CD1c-positive myeloid dendritic cell (primary cell): Measurements from ENCODE around the gene F2R.
"Not testable (repeated sequence)": the region's sequence is repeated elsewhere in the genome, so short reads cannot be mapped to it uniquely, and the experiment has no call there.

Source experiments
- DNase-seq: peaks from one replicate; pipeline ENCODE4 v3.0.0-alpha.2; 2016; ENCODE audit errors: extremely low spot score

The F2R gene

GRCh38 chr5:76755779-76756637 lies 40.1 kb downstream of the F2R start:
- no peak for DNase-seq

DNA sequence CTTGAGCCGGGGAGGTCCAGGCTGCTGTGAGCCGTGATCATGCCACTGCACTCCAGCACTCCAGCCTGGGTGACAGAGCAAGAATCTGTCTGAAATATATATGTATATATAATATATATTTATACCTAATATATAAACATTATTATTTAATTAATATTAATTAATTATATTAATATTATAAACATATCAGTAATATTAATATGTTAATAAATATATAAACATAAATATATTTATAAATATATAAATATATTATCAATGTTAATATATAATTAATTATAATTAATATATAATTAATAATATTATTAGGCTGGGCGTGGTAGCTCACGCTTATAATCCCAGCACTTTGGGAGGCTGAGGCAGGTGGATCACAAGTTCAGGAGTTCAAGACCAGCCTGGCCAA lies 41.1 kb downstream of the F2R start:
- no peak for DNase-seq

DNA sequence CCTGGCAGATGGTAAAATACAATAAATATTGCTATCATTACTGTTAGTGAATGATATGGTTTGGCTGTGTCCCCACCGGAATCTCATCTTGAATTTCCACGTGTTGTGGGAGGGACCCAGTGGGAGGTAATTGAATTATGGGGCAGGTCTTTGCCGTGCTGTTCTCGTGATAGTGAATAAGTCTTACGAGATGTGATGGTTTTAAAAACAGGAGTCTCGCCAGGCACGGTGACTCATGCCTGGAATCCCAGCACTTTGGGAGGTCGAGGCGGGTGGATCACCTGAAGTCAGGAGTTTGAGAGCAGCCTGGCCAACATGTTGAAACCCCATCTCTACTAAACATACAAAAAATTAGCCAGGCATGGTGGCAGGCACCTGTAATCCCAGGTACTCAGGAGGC lies 45.2 kb downstream of the F2R start:
- DNase-seq: not testable (repeated sequence)

GRCh38 chr5:76762484-76762883 lies 46.6 kb downstream of the F2R start:
- DNase-seq: no peak

DNA sequence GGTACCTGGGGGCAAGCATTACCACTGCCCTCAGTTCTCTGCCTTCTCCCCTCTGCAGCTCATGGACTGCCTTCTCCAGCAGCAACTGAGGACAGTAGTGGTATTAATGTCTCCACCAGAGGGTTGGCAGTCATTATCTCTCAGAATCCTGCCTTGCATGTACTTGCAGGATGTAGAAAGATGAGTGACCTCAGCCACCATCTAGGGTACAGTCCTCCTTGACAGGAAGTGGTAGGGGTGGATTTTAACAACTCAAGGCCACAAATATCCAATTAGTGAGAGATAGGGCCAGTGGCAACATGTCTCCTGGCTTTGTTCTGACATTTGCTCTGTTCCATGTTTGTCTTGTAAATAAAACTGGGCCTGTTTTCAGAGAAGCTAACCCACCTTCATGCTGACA lies 47.2 kb downstream of the F2R start:
- DNase-seq: no peak

DNA sequence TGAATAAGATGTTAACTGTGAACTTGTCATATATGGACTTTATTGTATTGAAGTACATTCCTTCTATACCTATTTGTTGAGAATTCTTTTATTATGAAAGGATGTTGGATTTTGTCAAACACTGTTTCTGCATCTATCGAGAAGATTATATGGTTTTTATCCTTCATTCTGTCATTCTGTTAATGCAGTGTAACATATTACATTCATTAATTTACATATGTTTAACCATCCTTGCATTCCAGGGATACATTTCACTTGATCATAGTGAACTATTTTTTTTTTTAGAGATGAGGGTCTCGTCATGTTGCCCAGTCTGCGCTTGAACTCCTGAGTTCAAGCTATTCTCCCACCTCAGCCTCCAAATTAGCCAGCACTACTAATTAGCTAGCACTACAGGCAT lies 48.4 kb downstream of the F2R start:
- DNase-seq: no peak

DNA sequence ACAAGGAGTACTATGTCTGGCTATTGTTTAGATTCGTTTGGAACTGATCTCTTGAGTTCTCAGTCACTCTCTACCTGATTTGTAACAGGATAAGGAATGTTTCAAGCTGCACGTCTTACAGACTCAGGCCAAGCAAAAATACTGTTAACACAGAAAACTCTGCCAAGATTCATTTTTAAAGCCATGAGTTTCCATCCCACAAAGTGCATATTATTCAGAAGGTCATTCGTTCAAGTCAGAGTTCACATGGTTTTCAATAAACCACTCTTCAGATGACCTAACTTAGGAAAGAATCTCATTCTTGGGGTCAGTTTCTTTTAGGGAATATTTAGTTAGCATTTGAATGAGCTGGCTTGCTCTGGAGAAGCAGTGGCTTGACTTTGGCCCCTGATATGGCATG lies 49.3 kb downstream of the F2R start:
- no peak for DNase-seq

DNA sequence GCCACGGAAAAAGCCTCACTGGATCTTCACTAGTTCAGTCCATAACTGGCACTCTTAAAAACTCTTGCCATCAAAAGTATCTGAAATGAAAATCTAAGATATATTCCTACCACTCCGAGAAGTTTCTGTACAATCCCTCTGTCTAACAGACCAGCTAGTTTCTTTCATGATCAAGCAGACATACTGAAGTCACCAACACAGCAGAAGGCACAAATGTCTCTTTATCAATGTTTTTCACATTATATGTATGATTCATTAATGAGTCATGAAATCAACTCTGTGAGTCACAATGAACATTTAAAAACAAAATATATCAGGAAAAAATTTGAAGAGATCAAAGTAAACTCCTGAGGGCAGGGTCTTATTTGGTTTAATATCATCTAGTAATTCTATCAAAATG lies 50.8 kb downstream of the F2R start:
- DNase-seq: no peak

GRCh38 chr5:76771041-76771440 lies 55.1 kb downstream of the F2R start:
- not testable (repeated sequence) for DNase-seq

DNA sequence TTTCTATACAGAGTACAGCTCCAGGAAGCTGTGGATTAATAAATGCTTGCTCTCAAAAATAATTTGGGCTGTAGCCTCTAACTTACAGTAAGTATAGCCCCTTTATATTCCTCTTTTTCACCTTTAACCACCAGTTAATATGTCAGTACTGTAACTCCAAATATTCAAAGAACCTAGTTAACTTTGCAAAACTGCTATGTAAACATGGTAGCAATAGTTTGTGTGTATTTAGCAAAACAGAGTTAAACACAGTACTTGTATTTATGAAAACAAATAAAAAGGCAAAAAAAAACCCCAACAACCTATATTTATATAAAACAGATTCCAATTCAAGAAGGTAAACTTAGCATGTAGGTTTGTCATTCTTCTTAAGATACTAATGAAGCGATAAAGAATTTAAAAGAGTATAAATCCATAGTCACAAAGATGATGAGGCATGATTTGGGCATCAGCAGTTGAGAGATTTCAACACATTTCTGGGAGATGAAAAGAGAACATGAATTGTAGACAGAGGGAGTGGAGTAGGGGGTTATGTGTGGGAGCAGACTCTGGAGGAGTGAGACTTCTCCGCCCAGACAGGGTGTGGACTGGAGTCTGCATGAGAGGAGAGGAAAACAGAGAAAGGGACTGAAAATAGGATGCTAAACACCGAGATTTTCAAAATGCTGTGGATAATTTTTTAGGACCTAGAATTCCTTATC lies 55.9 kb downstream of the F2R start:
- no peak for DNase-seq

DNA sequence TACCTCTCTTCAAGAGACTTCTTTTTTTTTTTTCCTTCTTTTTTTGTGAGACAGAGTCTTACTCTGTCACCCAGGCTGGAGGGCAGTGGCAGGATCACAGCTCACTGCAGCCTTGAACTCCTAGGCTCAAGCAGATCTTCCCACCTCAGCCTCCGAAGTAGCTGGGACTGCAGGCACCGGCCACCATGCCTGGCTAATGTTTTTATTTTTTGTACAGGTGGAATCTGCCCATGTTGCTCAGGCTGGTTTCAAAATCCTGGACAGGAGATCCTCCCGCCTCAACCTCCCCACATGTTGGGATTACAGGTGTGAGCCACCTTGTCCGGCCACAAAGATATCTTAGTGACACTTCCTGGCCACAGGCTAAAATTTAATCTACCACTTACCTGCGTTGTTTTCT lies 60.0 kb downstream of the F2R start:
- no peak for DNase-seq

GRCh38 chr5:76776391-76776790 lies 60.5 kb downstream of the F2R start:
- no peak for DNase-seq

DNA sequence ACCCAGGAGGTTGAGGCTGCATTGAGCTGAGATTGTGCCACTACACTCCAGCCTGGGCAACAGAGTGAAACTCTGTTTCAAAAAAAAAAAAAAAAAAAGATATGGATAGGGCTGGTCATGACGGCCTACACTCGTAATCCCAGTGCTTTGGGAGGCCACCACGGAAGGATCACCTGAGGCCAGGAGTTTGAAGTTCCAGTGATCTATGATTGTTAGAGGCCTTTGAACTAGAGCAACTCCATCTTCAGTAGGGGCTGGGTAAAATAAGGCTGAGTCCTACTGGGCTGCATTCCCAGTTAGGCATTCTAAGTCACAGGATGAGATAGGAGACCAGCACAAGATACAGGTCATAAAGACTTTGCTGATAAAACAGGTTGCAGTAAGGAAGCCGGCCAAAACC lies 64.7 kb downstream of the F2R start:
- not testable (repeated sequence) for DNase-seq

DNA sequence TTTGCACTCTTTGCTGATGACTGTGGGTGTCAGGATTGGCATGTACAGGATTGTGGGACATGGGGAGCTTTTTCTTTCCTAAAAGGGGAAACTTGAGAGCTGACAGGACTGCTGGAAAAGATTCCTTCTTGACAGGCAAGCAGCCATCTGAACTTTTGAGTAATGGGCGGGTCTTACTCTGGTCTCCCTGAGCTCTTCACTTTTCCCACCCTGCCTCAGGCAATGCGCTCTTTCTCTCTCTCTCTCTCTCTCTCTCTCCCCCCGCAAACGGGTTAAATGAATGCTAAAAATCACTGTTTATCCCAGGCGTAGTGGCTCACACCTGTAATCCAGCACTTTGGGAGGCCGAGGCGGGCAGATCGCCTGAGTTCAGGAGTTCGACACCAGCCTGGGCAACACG lies 65.8 kb downstream of the F2R start:
- no peak for DNase-seq

GRCh38 chr5:76782444-76782843 lies 66.5 kb downstream of the F2R start:
- no peak for DNase-seq
